ENCODE data around the gene TMEM150A.

DNA sequence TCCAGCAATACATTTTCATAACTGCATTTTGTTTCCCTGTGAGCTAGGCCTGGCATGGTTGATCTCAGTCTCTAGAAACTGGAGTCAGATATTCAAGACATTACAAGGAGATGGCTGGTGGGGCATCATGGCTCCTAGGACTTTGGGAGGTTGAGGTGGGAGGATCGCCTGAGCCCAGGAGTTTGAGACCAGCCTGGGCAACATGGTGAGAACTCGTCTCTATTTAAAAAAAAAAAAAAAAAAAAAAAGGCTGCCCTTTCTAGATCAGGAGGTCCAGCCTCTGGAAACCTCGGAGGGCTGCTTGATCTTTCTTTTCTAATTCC, 25.5 kb downstream of the TMEM150A start:
- TF ChIP-seq POLR2AphosphoS5 (IDR thresholded peaks at IDR 0.05), result no peak
- TF ChIP-seq, protein P1, sequence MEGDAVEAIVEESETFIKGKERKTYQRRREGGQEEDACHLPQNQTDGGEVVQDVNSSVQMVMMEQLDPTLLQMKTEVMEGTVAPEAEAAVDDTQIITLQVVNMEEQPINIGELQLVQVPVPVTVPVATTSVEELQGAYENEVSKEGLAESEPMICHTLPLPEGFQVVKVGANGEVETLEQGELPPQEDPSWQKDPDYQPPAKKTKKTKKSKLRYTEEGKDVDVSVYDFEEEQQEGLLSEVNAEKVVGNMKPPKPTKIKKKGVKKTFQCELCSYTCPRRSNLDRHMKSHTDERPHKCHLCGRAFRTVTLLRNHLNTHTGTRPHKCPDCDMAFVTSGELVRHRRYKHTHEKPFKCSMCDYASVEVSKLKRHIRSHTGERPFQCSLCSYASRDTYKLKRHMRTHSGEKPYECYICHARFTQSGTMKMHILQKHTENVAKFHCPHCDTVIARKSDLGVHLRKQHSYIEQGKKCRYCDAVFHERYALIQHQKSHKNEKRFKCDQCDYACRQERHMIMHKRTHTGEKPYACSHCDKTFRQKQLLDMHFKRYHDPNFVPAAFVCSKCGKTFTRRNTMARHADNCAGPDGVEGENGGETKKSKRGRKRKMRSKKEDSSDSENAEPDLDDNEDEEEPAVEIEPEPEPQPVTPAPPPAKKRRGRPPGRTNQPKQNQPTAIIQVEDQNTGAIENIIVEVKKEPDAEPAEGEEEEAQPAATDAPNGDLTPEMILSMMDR (IDR thresholded peaks at IDR 0.05), result no peak

Measured in prostate gland (tissue), 2 donors.